Measurements from ENCODE around the gene HELZ.

Gene HELZ

GRCh38 chr17:67162771-67163170 lies 82.2 kb downstream of the HELZ start:
- ChIA-PET CTCF (interaction anchor here (0.6 kb wide), 1 partner anchor 132 kb away, joined by 5 read pairs; no protein-coding TSS in a partner anchor), POLR2A (ENCODE audit: low non-redundant PET) (no interaction called here)
- no peak for DNase-seq (ENCODE audit: low spot score)
- TF ChIP-seq CTCF (conservative IDR thresholded peaks at IDR 0.05; ENCODE audit: low read depth): no peak
- no peak overlapping the region for H3K27ac ChIP-seq

DNA sequence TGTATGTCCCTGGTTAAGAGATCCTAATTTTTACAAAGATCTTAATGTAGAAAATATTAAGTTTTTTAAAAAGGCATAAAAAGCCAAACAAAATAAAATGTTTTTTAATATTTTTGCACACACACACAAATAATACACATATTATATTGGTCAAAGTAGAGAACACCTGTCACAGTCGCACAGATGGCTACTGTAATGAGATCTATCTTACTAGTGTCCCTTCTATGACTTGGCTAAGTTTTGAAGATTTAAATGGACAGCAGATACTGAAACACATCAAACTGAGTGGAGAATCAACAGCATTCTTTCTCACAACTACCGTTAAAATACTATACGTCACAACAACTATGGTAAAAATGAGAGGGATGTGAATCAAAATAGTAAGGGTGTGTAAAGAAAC lies 83.4 kb downstream of the HELZ start:
- DNase-seq (ENCODE audit: low spot score): no peak
- H3K27ac ChIP-seq: no peak overlapping the region
- CTCF ChIA-PET: no interaction called here
- no peak for TF ChIP-seq CTCF (conservative IDR thresholded peaks at IDR 0.05; ENCODE audit: low read depth)
- POLR2A ChIA-PET (ENCODE audit: low non-redundant PET): no interaction called here

GRCh38 chr17:67160791-67161190 lies 84.2 kb downstream of the HELZ start:
- POLR2A ChIA-PET (ENCODE audit: low non-redundant PET): no interaction called here
- no peak overlapping the region for H3K27ac ChIP-seq

GRCh38 chr17:67157732-67158639 lies 87.0 kb downstream of the HELZ start:
- DNase-seq (ENCODE audit: low spot score): peak; percentile 10
- H3K27ac ChIP-seq: no peak overlapping the region
- CTCF ChIA-PET: interaction anchor here (0.5 to 0.6 kb wide), 3 partner anchors 120 to 433 kb away, joined by 3 read pairs; no protein-coding TSS in a partner anchor
- TF ChIP-seq CTCF (conservative IDR thresholded peaks at IDR 0.05; ENCODE audit: low read depth): no peak
- POLR2A ChIA-PET (ENCODE audit: low non-redundant PET): no interaction called here

More at GRCh38 chr17:67160791-67161190, 84.2 kb downstream of the HELZ start:
- DNase-seq (ENCODE audit: low spot score): no peak
- no peak for TF ChIP-seq CTCF (conservative IDR thresholded peaks at IDR 0.05; ENCODE audit: low read depth)
- CTCF ChIA-PET: no interaction called here

- CTCF ChIA-PET: interaction anchor here (0.5 to 0.6 kb wide), 3 partner anchors 29 to 512 kb away, joined by 3 to 5 read pairs (median 3); no protein-coding TSS in a partner anchor
- peak; percentile 17 for DNase-seq (ENCODE audit: low spot score)
Observed at GRCh38 chr17:67156269-67157199, 88.5 kb downstream of the HELZ start.

More at GRCh38 chr17:67156269-67157199, 88.5 kb downstream of the HELZ start:
- no peak for TF ChIP-seq CTCF (conservative IDR thresholded peaks at IDR 0.05; ENCODE audit: low read depth)
- H3K27ac ChIP-seq: no peak overlapping the region
- POLR2A ChIA-PET (ENCODE audit: low non-redundant PET): no interaction called here
